CD14-positive monocyte (primary cell): ENCODE measurements around the gene TCAF1. TPM values are rescaled to one million over a fixed set of nuclear protein-coding genes. Genes with fewer than 3 reads are reported as not detected.

Experiments
- DNase-seq, 3 donors: peaks; one replicate each; pipeline ENCODE4 v3.0.0-alpha.2; 2011 to 2022
- H2AFZ ChIP-seq: 2 replicates; pipeline ENCODE4 v1.6.0; 2012; ENCODE audit warnings: mild to moderate bottlenecking, low read depth, low read length, inconsistent platforms; ENCODE audit not compliant: insufficient read depth, poor library complexity, severe bottlenecking
- H3K27ac ChIP-seq, 2 donors: 1 replicate in 1 of 2; 2 replicates in 1 of 2; pipeline ENCODE4 v1.5.1; 2012 to 2013; ENCODE audit warnings: low read length in 2 of 2, control low read depth in 1 of 2, inconsistent platforms in 1 of 2, low read depth in 1 of 2, mild to moderate bottlenecking in 1 of 2
- H3K27me3 ChIP-seq, 2 donors: one replicate each; pipeline versions ENCODE4 v1.6.0 to v1.6.1; 2011 to 2013; ENCODE audit warnings: low read length in 2 of 2; ENCODE audit not compliant: control insufficient read depth in 2 of 2, insufficient read depth in 2 of 2
- H3K36me3 ChIP-seq, 2 donors: replicated peaks in 1 of 2; 1 replicate in 1 of 2; 2 replicates in 1 of 2; pipeline versions ENCODE4 v1.5.1 to v1.6.1; 2012 to 2013; ENCODE audit warnings: low read length in 2 of 2, control low read depth in 1 of 2, inconsistent platforms in 1 of 2, mild to moderate bottlenecking in 1 of 2; ENCODE audit not compliant: insufficient read depth in 2 of 2, control insufficient read depth in 1 of 2
- H3K4me1 ChIP-seq, 2 donors: 1 replicate in 1 of 2; 2 replicates in 1 of 2; pipeline versions ENCODE4 v1.5.1 to v1.6.1; 2012 to 2013; ENCODE audit warnings: low read length in 2 of 2, control low read depth in 1 of 2, inconsistent platforms in 1 of 2, mild to moderate bottlenecking in 1 of 2, moderate library complexity in 1 of 2; ENCODE audit not compliant: insufficient read depth in 2 of 2, control insufficient read depth in 1 of 2
- H3K4me2 ChIP-seq: replicated peaks from 2 replicates; pipeline ENCODE3; 2012; ENCODE audit warnings: low read length, moderate library complexity, mild to moderate bottlenecking; ENCODE audit not compliant: poor library complexity, severe bottlenecking; ENCODE audit errors: extremely low read depth
- H3K4me3 ChIP-seq, 3 experiments: fragments of 200-600 bp in 1 of 3; sonication (generic) in 1 of 3; replicated peaks in 1 of 3; 1 replicate in 2 of 3; 2 replicates in 1 of 3; pipeline ENCODE4 v1.5.1; 2011 to 2013; ENCODE audit warnings: low read length in 3 of 3, mild to moderate bottlenecking in 3 of 3, control low read depth in 2 of 3, low read depth in 2 of 3, inconsistent platforms in 1 of 3, moderate library complexity in 1 of 3
- H3K79me2 ChIP-seq: 2 replicates; pipeline ENCODE4 v1.6.0; 2012; ENCODE audit warnings: mild to moderate bottlenecking, control low read depth, inconsistent platforms, low read length, moderate library complexity; ENCODE audit not compliant: insufficient read depth
- H3K9ac ChIP-seq: 2 replicates; pipeline ENCODE4 v1.6.0; 2017; ENCODE audit warnings: low read length, mild to moderate bottlenecking; ENCODE audit not compliant: insufficient read depth, poor library complexity, severe bottlenecking
- H3K9me3 ChIP-seq, 2 donors: replicated peaks in 1 of 2; 1 replicate in 1 of 2; 2 replicates in 1 of 2; pipeline versions ENCODE4 v1.5.1 to v1.6.1; 2012 to 2013; ENCODE audit warnings: low read length in 2 of 2, control low read depth in 1 of 2; ENCODE audit not compliant: control insufficient read depth in 1 of 2, insufficient read depth in 1 of 2
- H4K20me1 ChIP-seq: 2 replicates; pipeline ENCODE4 v1.6.0; 2012; ENCODE audit warnings: mild to moderate bottlenecking, low read length, control low read depth, moderate library complexity; ENCODE audit not compliant: insufficient read depth
- H3K27ac Mint-ChIP-seq, 7 donors: one replicate each; pipeline ENCODE4 v1.8.0; 2020; ENCODE audit warnings: mild to moderate bottlenecking in 7 of 7, mixed read lengths in 7 of 7, moderate library complexity in 6 of 7, inconsistent platforms in 2 of 7
- H3K27me3 Mint-ChIP-seq, 3 donors: one replicate each; pipeline ENCODE4 v1.8.0; 2021 to 2022; ENCODE audit warnings: low read depth in 3 of 3, mild to moderate bottlenecking in 3 of 3, mixed read lengths in 3 of 3, moderate library complexity in 3 of 3, inconsistent platforms in 1 of 3
- H3K36me3 Mint-ChIP-seq, 2 donors: one replicate each; pipeline ENCODE4 v1.8.0; 2020; ENCODE audit warnings: mixed read lengths in 2 of 2, inconsistent platforms in 1 of 2, mild to moderate bottlenecking in 1 of 2
- H3K4me1 Mint-ChIP-seq: one replicate; pipeline ENCODE4 v1.8.0; 2020; ENCODE audit warnings: mild to moderate bottlenecking, mixed read lengths
- H3K4me3 Mint-ChIP-seq, 2 donors: one replicate each; pipeline ENCODE4 v1.8.0; 2020; ENCODE audit warnings: mild to moderate bottlenecking in 2 of 2, mixed read lengths in 2 of 2, moderate library complexity in 1 of 2
- H3K9me3 Mint-ChIP-seq, 7 donors: one replicate each; pipeline ENCODE4 v1.8.0; 2020 to 2022; ENCODE audit warnings: mixed read lengths in 7 of 7, mild to moderate bottlenecking in 6 of 7, moderate library complexity in 6 of 7, inconsistent platforms in 2 of 7
- WGBS: methylation state at CpG from one replicate; pipeline ENCODE4 v1.1.5; 2013; ENCODE audit warnings: missing lambda C conversion rate; ENCODE audit not compliant: insufficient coverage; 5-methylcytosine and 5-hydroxymethylcytosine counted together
- intact Hi-C, 2 donors: fragments of 100-400 bp; cut with micrococcal nuclease; formaldehyde crosslinking; loops; one replicate each; pipeline versions ENCODE4 v1.15.0 to v1.15.1; 2023
- polyA minus RNA-seq: library from RNA; depleted of rRNA, polyadenylated mRNA; stranded (reverse); fragments of >200 nt; gene quantifications from 2 replicates; pipeline ENCODE4 v1.2.3, GENCODE V29; 2012
- polyA plus RNA-seq, 3 donors: library from polyadenylated mRNA; depleted of rRNA in 1 of 3; unstranded in 2 of 3; stranded (reverse) in 1 of 3; fragments of 300-500 nt in 2 of 3; fragments of >200 nt in 1 of 3; fragmentation: Illumina TruSeq in 2 of 3; gene quantifications; 1 replicate in 2 of 3; 2 replicates in 1 of 3; pipeline ENCODE4 v1.2.3, GENCODE V29; 2012 to 2021
- total RNA-seq, 12 experiments: library from RNA in 1 of 12; stranded (reverse) in 1 of 12; fragments of 120-200 nt in 1 of 12; gene quantifications; one replicate each; pipeline ENCODE4 v1.2.4 and lab custom pipeline; 2013 to 2026; ENCODE audit warnings: mixed read lengths in 6 of 12, inconsistent platforms in 1 of 12
- TF ChIP-seq, protein P1 (sequence below): fragments of 200-600 bp; IDR thresholded peaks from one replicate; pipeline ENCODE4 v1.8.0; 2022; ENCODE audit warnings: antibody characterized with exemption, mild to moderate bottlenecking

TCAF1 gene, protein sequence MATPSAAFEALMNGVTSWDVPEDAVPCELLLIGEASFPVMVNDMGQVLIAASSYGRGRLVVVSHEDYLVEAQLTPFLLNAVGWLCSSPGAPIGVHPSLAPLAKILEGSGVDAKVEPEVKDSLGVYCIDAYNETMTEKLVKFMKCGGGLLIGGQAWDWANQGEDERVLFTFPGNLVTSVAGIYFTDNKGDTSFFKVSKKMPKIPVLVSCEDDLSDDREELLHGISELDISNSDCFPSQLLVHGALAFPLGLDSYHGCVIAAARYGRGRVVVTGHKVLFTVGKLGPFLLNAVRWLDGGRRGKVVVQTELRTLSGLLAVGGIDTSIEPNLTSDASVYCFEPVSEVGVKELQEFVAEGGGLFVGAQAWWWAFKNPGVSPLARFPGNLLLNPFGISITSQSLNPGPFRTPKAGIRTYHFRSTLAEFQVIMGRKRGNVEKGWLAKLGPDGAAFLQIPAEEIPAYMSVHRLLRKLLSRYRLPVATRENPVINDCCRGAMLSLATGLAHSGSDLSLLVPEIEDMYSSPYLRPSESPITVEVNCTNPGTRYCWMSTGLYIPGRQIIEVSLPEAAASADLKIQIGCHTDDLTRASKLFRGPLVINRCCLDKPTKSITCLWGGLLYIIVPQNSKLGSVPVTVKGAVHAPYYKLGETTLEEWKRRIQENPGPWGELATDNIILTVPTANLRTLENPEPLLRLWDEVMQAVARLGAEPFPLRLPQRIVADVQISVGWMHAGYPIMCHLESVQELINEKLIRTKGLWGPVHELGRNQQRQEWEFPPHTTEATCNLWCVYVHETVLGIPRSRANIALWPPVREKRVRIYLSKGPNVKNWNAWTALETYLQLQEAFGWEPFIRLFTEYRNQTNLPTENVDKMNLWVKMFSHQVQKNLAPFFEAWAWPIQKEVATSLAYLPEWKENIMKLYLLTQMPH
- total RNA-seq (2013): 6.0 TPM
- polyA plus RNA-seq (1 to 10 TPM; 1.8 to 3.3 (median 3.0) TPM), polyA minus RNA-seq (2.9 and 4.3 TPM in 2 replicates), total RNA-seq (lab: John Stamatoyannopoulos, UW) (0.59 to 6.0 (median 2.5) reads per million in 11 experiments)

DNA sequence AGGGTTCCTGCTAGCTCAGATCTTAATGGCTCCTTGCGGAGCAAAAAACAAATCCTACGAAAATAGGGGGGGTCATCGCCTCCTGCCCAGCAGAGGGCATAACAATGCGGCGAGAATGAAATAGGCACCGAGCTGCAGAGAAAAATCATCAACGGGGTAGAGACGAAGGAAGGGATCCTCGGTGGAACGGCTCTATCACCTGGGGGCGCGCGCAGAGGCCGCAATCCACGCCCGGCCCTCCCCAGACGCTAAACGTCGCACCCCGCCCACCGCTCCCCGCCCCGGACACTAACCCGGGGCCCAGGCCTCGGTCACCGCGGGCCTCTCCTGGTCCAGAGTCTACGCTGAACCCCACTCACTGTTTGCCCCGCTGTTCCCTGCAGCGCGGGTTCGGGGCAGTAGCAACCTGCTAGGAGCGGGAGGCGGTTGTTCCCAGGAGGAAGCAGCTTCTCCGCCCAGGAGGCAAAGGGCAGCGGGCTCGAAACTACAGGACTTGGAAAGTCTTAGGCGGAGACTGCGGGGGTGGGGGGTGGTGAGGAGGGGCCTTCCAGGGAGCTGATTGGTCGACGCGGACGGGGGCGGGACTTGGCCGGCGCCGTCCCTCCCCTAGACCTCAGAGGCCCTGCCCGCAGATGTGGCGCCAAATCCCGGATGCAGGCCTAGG is at the start of gene TCAF1:
Gene TCAF1, minus strand, starts transcription at position 509 of the 664 bp plus-strand sequence. CDS start 25,568 bp downstream, outside the sequence.
- 0% methylated on average over 39 of the region's 50 CpGs for WGBS
- Histone ChIP-seq H3K27me3 (no peaks in the 10 kb centered on the region), H4K20me1 (no peaks in the 10 kb centered on the region), H3K79me2 (peaks cover 19% of the 10 kb centered on the region), H3K4me1 (peaks cover 8 to 10% of the 10 kb centered on the region in 2 donors), H3K4me2 (peak within 1 kb of the TSS; percentile 97), H3K27ac (peak within 1 kb of the TSS; percentile 19 to 75), H3K36me3 (no peaks in the 10 kb centered on the region), H2AFZ (peak within 1 kb of the TSS; percentile 95), H3K9me3 (no peaks in the 10 kb centered on the region), H3K4me3 (peak within 1 kb of the TSS; percentile 69 to 90 (median 72)), H3K9ac (peak within 1 kb of the TSS; percentile 76)
- intact Hi-C loops: loop anchor here in 1 of 2 donors (10.0 kb wide), 1 partner anchor 57 kb away; no protein-coding TSS in a partner anchor
- H3K4me1 Mint-ChIP-seq: peaks cover 22% of the 10 kb centered on the region
- peaks cover 3 to 9% (median 5%) of the 10 kb centered on the region in 3 donors for H3K27me3 Mint-ChIP-seq
- no peaks in the 10 kb centered on the region for H3K36me3 Mint-ChIP-seq
- TF ChIP-seq, protein P1, sequence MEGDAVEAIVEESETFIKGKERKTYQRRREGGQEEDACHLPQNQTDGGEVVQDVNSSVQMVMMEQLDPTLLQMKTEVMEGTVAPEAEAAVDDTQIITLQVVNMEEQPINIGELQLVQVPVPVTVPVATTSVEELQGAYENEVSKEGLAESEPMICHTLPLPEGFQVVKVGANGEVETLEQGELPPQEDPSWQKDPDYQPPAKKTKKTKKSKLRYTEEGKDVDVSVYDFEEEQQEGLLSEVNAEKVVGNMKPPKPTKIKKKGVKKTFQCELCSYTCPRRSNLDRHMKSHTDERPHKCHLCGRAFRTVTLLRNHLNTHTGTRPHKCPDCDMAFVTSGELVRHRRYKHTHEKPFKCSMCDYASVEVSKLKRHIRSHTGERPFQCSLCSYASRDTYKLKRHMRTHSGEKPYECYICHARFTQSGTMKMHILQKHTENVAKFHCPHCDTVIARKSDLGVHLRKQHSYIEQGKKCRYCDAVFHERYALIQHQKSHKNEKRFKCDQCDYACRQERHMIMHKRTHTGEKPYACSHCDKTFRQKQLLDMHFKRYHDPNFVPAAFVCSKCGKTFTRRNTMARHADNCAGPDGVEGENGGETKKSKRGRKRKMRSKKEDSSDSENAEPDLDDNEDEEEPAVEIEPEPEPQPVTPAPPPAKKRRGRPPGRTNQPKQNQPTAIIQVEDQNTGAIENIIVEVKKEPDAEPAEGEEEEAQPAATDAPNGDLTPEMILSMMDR: peak; percentile 27
- peak within 1 kb of the TSS; percentile 89 to 96 for H3K4me3 Mint-ChIP-seq
- H3K9me3 Mint-ChIP-seq: peaks cover 0 to 2% (median 0%) of the 10 kb centered on the region in 7 donors
- peak; percentile 79 to 81 (median 80) for DNase-seq
- peak within 1 kb of the TSS; percentile 67 to 93 (median 82) for H3K27ac Mint-ChIP-seq
